Kasumi-1 (cell line): ENCODE data around the gene IGSF23.
"Not testable (repeated sequence)": the region's sequence is repeated elsewhere in the genome, so short reads cannot be mapped to it uniquely, and the experiment has no call there.

Experiments used
- DNase-seq, 2 experiments: peaks; one replicate each; lab custom pipeline; 2025; lab: John Stamatoyannopoulos, UW

The IGSF23 gene

GRCh38 chr19:44587963-44588770 is 25.2 kb upstream of the IGSF23 start:
- DNase-seq = peak in 1 of 2 experiments; percentile 6

GRCh38 chr19:44588771-44589112 is 24.6 kb upstream of the IGSF23 start:
- DNase-seq = no peak

GRCh38 chr19:44590245-44591059 is 22.9 kb upstream of the IGSF23 start:
- DNase-seq = no peak

GRCh38 chr19:44591340-44591993 is 21.9 kb upstream of the IGSF23 start:
- DNase-seq = not testable (repeated sequence)

GRCh38 chr19:44592451-44592890 is 20.9 kb upstream of the IGSF23 start:
- no peak for DNase-seq

GRCh38 chr19:44593294-44593693 is 20.1 kb upstream of the IGSF23 start:
- no peak for DNase-seq

- not testable (repeated sequence) for DNase-seq
Observed at GRCh38 chr19:44593866-44594266, 19.5 kb upstream of the IGSF23 start.

- no peak for DNase-seq
Observed at GRCh38 chr19:44596428-44597130, 16.8 kb upstream of the IGSF23 start.

- no peak for DNase-seq
Observed at GRCh38 chr19:44597131-44597491, 16.3 kb upstream of the IGSF23 start.

GRCh38 chr19:44598355-44598754 is 15.0 kb upstream of the IGSF23 start:
- DNase-seq = no peak

GRCh38 chr19:44598880-44599279 is 14.5 kb upstream of the IGSF23 start:
- DNase-seq = no peak

GRCh38 chr19:44600466-44600865 is 12.9 kb upstream of the IGSF23 start:
- DNase-seq = no peak

GRCh38 chr19:44602081-44602480 is 11.3 kb upstream of the IGSF23 start:
- no peak for DNase-seq

- DNase-seq = no peak
Observed at GRCh38 chr19:44603201-44603945, 10.0 kb upstream of the IGSF23 start.

GRCh38 chr19:44604241-44604640 is 9.1 kb upstream of the IGSF23 start:
- DNase-seq = no peak

GRCh38 chr19:44605547-44605946 is 7.8 kb upstream of the IGSF23 start:
- DNase-seq = no peak

GRCh38 chr19:44607049-44607448 is 6.3 kb upstream of the IGSF23 start:
- peak; percentile 53 to 56 for DNase-seq

- no peak for DNase-seq
Observed at GRCh38 chr19:44607917-44608316, 5.4 kb upstream of the IGSF23 start.

GRCh38 chr19:44608391-44608821 is 5.0 kb upstream of the IGSF23 start:
- peak; percentile 2 to 10 for DNase-seq

GRCh38 chr19:44609219-44609618 is 4.1 kb upstream of the IGSF23 start:
- no peak for DNase-seq

- peak in 1 of 2 experiments; percentile 8 for DNase-seq
Observed at GRCh38 chr19:44610497-44610896, 2.9 kb upstream of the IGSF23 start.
